Tibial nerve (tissue), 3 donors: ENCODE results near the gene HIF1A.

ENCODE experiments used
- CTCF ChIP-seq, 5 experiments: fragments of 200-600 bp in 3 of 5; fragments of 450-650 bp in 2 of 5; sonication (generic) in 3 of 5; IDR thresholded peaks; one replicate each; pipeline ENCODE4 v1.5.1; 2016 to 2019; ENCODE audit warnings: antibody characterized with exemption in 5 of 5, mild to moderate bottlenecking in 3 of 5, moderate library complexity in 2 of 5
- POLR2A ChIP-seq, 2 donors: fragments of 450-650 bp; IDR thresholded peaks; one replicate each; pipeline ENCODE4 v1.6.1; 2017; ENCODE audit warnings: antibody characterized with exemption in 2 of 2, mild to moderate bottlenecking in 2 of 2, moderate library complexity in 2 of 2

GRCh38 chr14:61703342-61704129 lies 8.2 kb downstream of the HIF1A start:
- TF ChIP-seq CTCF (IDR thresholded peaks at IDR 0.05) (no peak), POLR2A (IDR thresholded peaks at IDR 0.05) (no peak)
